ENCODE measurements around the gene CELF1.
"Not testable (repeated sequence)": the region's sequence is repeated elsewhere in the genome, so short reads cannot be mapped to it uniquely, and the experiment has no call there.

The CELF1 gene

DNA sequence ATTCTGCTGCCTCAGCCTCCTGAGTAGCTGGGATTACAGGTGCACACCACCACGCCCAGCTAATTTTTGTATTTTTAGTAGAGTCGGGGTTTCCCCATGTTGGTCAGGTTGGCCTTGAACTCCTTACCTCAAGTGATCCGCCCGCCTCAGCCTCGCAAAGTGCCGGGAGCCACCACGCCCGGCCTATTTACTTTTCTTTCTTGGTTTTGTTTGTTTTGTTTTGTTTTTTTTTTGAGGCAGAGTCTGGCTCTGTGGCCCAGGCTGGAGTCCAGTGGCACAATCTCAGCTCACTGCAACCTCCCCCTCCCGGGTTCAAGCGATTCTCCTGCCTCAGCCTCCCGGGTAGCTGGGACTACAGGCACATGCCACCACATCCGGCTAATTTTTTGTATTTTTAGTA lies 4.1 kb upstream of the CELF1 start:
- not testable (repeated sequence) for H3K4me2 ChIP-seq (ENCODE audit: low read length); H3K4me1 ChIP-seq (ENCODE audit: control insufficient read depth, insufficient read depth, low read length); H3K36me3 ChIP-seq (ENCODE audit: insufficient read depth, low read length); H3K9ac ChIP-seq (ENCODE audit: low read depth, low read length); H3K27me3 ChIP-seq (ENCODE audit: control insufficient read depth, insufficient read depth, low read length); H3K4me3 ChIP-seq (ENCODE audit: low read length); H3K9me3 ChIP-seq (replicated peaks; ENCODE audit: low read length)

GRCh38 chr11:47553406-47553743 lies 443 bp upstream of the CELF1 start:
- H3K4me1 ChIP-seq (ENCODE audit: control insufficient read depth, insufficient read depth, low read length): peaks cover 21% of the 10 kb centered on the region
- H3K9ac ChIP-seq (ENCODE audit: low read depth, low read length): peak overlapping the region; percentile 72
- peak overlapping the region; percentile 94 for H3K4me3 ChIP-seq (ENCODE audit: low read length)
- H3K27me3 ChIP-seq (ENCODE audit: control insufficient read depth, insufficient read depth, low read length): no peaks in the 10 kb centered on the region
- H3K36me3 ChIP-seq (ENCODE audit: insufficient read depth, low read length): peaks cover 9% of the 10 kb centered on the region
- H3K4me2 ChIP-seq (ENCODE audit: low read length): peak overlapping the region; percentile 86
- no peaks in the 10 kb centered on the region for H3K9me3 ChIP-seq (replicated peaks; ENCODE audit: low read length)

- H3K9ac ChIP-seq (ENCODE audit: low read depth, low read length): peak overlapping the region; percentile 96
- peaks cover 9% of the 10 kb centered on the region for H3K36me3 ChIP-seq (ENCODE audit: insufficient read depth, low read length)
- H3K9me3 ChIP-seq (replicated peaks; ENCODE audit: low read length): no peaks in the 10 kb centered on the region
- H3K27me3 ChIP-seq (ENCODE audit: control insufficient read depth, insufficient read depth, low read length): no peaks in the 10 kb centered on the region
- peak overlapping the region; percentile 94 for H3K4me3 ChIP-seq (ENCODE audit: low read length)
- H3K4me1 ChIP-seq (ENCODE audit: control insufficient read depth, insufficient read depth, low read length): peaks cover 31% of the 10 kb centered on the region
- H3K4me2 ChIP-seq (ENCODE audit: low read length): peak overlapping the region; percentile 92
Observed at GRCh38 chr11:47552056-47552565, 821 bp downstream of the CELF1 start.

- H3K9ac ChIP-seq (ENCODE audit: low read depth, low read length): no peak overlapping the region
- H3K4me3 ChIP-seq (ENCODE audit: low read length): peak overlapping the region; percentile 94
- H3K4me1 ChIP-seq (ENCODE audit: control insufficient read depth, insufficient read depth, low read length): peaks cover 33% of the 10 kb centered on the region
- H3K9me3 ChIP-seq (replicated peaks; ENCODE audit: low read length): no peaks in the 10 kb centered on the region
- peak overlapping the region; percentile 92 for H3K4me2 ChIP-seq (ENCODE audit: low read length)
- H3K36me3 ChIP-seq (ENCODE audit: insufficient read depth, low read length): peaks cover 9% of the 10 kb centered on the region
- no peaks in the 10 kb centered on the region for H3K27me3 ChIP-seq (ENCODE audit: control insufficient read depth, insufficient read depth, low read length)
Observed at GRCh38 chr11:47551086-47551485, 1.8 kb downstream of the CELF1 start.

DNA sequence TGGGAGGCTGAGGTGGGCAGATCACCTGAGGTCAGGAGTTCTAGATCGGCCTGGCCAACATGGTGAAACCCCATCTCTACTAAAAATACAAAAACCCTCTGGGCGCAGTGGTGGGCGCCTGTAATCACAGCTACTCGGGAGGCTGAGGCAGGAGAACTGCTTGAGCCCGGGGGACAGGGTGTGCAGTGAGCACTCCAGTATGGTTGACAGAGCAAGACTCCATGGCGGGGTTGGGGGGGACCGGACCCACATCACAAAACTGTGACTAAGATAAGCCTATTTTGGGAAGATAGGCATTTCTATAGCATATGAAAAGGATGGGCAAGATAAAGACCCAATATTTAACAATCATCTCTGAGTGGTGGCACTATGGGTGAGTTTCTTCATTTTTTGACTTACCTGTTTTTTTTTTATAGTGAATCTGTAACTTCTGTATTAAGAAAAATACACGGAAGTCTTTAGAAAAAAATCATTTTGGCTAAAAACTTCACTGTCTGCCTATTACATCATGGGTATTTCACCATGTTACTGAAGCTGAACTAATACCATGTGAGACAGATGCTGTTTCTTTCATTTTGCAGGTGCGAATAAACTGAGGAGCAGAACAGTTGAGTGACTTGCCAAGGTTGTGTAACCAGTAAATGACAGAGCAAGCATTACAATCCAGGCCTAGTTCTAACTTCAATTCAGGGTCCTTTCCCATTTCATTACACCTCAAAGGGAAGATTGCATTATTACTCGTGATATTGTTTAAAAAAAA lies 2.5 kb downstream of the CELF1 start:
- peak overlapping the region; percentile 92 for H3K4me2 ChIP-seq (ENCODE audit: low read length)
- no peaks in the 10 kb centered on the region for H3K27me3 ChIP-seq (ENCODE audit: control insufficient read depth, insufficient read depth, low read length)
- no peak overlapping the region for H3K9ac ChIP-seq (ENCODE audit: low read depth, low read length)
- no peaks in the 10 kb centered on the region for H3K9me3 ChIP-seq (replicated peaks; ENCODE audit: low read length)
- peaks cover 9% of the 10 kb centered on the region for H3K36me3 ChIP-seq (ENCODE audit: insufficient read depth, low read length)
- peaks cover 33% of the 10 kb centered on the region for H3K4me1 ChIP-seq (ENCODE audit: control insufficient read depth, insufficient read depth, low read length)
- no peak overlapping the region for H3K4me3 ChIP-seq (ENCODE audit: low read length)

DNA sequence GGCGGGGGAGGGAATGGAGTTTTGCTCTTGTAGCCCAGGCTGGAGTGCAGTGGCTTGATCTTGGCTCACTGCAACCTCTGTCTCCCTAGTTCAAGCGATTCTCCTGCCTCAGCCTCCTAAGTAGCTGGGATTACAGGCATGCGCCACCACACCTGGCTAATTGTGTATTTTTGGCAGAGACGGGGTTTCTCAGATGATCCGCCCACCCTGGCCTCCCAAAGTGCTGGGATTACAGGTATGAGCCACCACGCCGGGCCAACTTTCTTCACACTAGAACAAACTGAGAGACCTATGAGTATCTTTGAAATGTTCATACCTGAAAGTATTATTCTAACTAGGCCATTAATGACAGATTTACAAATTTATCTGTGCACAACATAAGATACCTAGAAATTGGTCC lies 6.7 kb downstream of the CELF1 start:
- H3K9me3 ChIP-seq (replicated peaks; ENCODE audit: low read length); H3K9ac ChIP-seq (ENCODE audit: low read depth, low read length); H3K27me3 ChIP-seq (ENCODE audit: control insufficient read depth, insufficient read depth, low read length); H3K36me3 ChIP-seq (ENCODE audit: insufficient read depth, low read length); H3K4me3 ChIP-seq (ENCODE audit: low read length); H3K4me2 ChIP-seq (ENCODE audit: low read length): not testable (repeated sequence)
- H3K4me1 ChIP-seq (ENCODE audit: control insufficient read depth, insufficient read depth, low read length): peaks cover 28% of the 10 kb centered on the region

DNA sequence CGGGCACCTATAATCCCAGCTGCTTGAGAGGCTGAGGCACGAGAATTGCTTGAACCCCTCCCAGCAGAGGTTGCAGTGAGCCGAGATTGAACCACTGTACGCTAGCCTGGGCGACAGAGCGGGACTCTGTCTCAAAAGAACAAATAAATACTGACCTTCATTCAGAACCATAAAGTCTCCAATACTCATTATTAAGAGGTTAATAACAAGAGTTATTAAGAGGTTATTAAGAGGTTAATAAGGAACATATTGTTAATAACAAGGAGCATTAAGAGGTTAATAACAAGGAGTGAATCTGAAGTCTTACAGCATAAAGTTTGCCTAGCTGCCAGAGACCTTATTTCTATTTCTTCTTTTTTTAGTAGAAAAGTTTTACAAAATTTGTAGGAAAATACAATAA lies 7.6 kb downstream of the CELF1 start:
- Histone ChIP-seq H3K36me3 (ENCODE audit: insufficient read depth, low read length) (peaks cover 6% of the 10 kb centered on the region), H3K4me2 (ENCODE audit: low read length) (no peak overlapping the region), H3K4me3 (ENCODE audit: low read length) (no peak overlapping the region), H3K9me3 (replicated peaks; ENCODE audit: low read length) (no peaks in the 10 kb centered on the region), H3K9ac (ENCODE audit: low read depth, low read length) (no peak overlapping the region), H3K27me3 (ENCODE audit: control insufficient read depth, insufficient read depth, low read length) (no peaks in the 10 kb centered on the region), H3K4me1 (ENCODE audit: control insufficient read depth, insufficient read depth, low read length) (peaks cover 27% of the 10 kb centered on the region)

GRCh38 chr11:47541070-47541469 lies 11.9 kb downstream of the CELF1 start:
- Histone ChIP-seq H3K4me1 (ENCODE audit: control insufficient read depth, insufficient read depth, low read length) (peaks cover 37% of the 10 kb centered on the region), H3K9ac (ENCODE audit: low read depth, low read length) (no peak overlapping the region)

GRCh38 chr11:47539681-47540039 lies 13.3 kb downstream of the CELF1 start:
- Histone ChIP-seq H3K4me1 (ENCODE audit: control insufficient read depth, insufficient read depth, low read length) (peaks cover 40% of the 10 kb centered on the region), H3K4me2 (ENCODE audit: low read length) (peak overlapping the region; percentile 70), H3K36me3 (ENCODE audit: insufficient read depth, low read length) (no peaks in the 10 kb centered on the region), H3K27me3 (ENCODE audit: control insufficient read depth, insufficient read depth, low read length) (no peaks in the 10 kb centered on the region), H3K4me3 (ENCODE audit: low read length) (peak overlapping the region; percentile 11), H3K9ac (ENCODE audit: low read depth, low read length) (peak overlapping the region; percentile 35), H3K9me3 (replicated peaks; ENCODE audit: low read length) (no peaks in the 10 kb centered on the region)

More at GRCh38 chr11:47541070-47541469, 11.9 kb downstream of the CELF1 start:
- Histone ChIP-seq H3K9me3 (replicated peaks; ENCODE audit: low read length) (no peaks in the 10 kb centered on the region), H3K4me3 (ENCODE audit: low read length) (no peak overlapping the region), H3K27me3 (ENCODE audit: control insufficient read depth, insufficient read depth, low read length) (no peaks in the 10 kb centered on the region), H3K36me3 (ENCODE audit: insufficient read depth, low read length) (no peaks in the 10 kb centered on the region), H3K4me2 (ENCODE audit: low read length) (peak overlapping the region; percentile 70)

DNA sequence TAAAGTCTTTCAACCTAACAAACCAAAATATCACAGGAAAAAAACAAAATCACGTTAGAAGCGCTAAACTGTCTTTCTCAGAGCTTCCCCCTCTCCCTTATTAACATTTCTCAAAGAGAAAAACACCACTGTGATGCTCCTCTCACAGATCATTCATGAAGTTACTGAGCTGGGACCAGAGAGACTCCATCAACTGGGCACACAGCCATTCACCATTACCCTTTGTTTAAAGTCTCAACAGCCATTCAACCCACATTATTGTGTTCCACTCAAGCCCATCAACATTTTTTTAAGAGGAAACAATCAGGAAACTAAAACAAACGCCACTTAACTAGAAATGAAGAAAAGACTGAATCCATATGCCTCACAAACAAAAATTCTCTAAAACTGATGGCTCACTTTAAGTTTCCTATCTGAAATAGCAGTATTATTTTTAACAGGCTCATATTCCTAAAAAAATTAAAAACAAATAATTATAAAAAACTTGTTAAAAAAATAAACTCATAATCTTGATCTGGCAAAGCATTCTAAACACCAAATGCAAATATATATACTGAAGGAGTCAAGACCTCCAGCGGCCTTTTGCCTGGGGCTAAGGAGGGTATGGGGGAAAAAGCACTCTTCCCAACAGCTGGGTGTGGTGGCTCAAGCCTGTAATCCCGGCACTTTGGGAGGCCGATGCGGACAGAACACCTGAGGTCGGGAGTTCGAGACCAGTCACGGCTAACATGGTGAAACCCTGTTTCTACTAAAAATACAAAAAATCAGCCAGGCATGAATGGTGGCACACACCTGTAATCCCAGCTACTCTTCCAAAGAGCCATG lies 14.0 kb downstream of the CELF1 start:
- no peaks in the 10 kb centered on the region for H3K27me3 ChIP-seq (ENCODE audit: control insufficient read depth, insufficient read depth, low read length)
- H3K36me3 ChIP-seq (ENCODE audit: insufficient read depth, low read length): no peaks in the 10 kb centered on the region
- peak overlapping the region; percentile 35 for H3K9ac ChIP-seq (ENCODE audit: low read depth, low read length)
- H3K4me2 ChIP-seq (ENCODE audit: low read length): peak overlapping the region; percentile 70
- no peak overlapping the region for H3K4me3 ChIP-seq (ENCODE audit: low read length)
- H3K9me3 ChIP-seq (replicated peaks; ENCODE audit: low read length): no peaks in the 10 kb centered on the region
- H3K4me1 ChIP-seq (ENCODE audit: control insufficient read depth, insufficient read depth, low read length): peaks cover 46% of the 10 kb centered on the region

GRCh38 chr11:47536915-47537314 lies 16.0 kb downstream of the CELF1 start:
- no peak overlapping the region for H3K4me3 ChIP-seq (ENCODE audit: low read length)
- H3K9me3 ChIP-seq (replicated peaks; ENCODE audit: low read length): no peaks in the 10 kb centered on the region
- H3K4me1 ChIP-seq (ENCODE audit: control insufficient read depth, insufficient read depth, low read length): peaks cover 63% of the 10 kb centered on the region
- no peak overlapping the region for H3K4me2 ChIP-seq (ENCODE audit: low read length)
- H3K36me3 ChIP-seq (ENCODE audit: insufficient read depth, low read length): no peaks in the 10 kb centered on the region
- H3K27me3 ChIP-seq (ENCODE audit: control insufficient read depth, insufficient read depth, low read length): no peaks in the 10 kb centered on the region
- H3K9ac ChIP-seq (ENCODE audit: low read depth, low read length): no peak overlapping the region
